T-helper 1 cell (primary cell): ENCODE data around the gene TTC9C.
A peak's percentile ranks its signal among the peaks of the same experiment; 100 is the strongest.
"Not testable (repeated sequence)": the region's sequence is repeated elsewhere in the genome, so short reads cannot be mapped to it uniquely, and the experiment has no call there.

Experiments used
- DNase-seq, 5 donors: peaks; one replicate each; pipeline ENCODE4 v3.0.0-alpha.2; 2012 to 2020

The TTC9C gene

GRCh38 chr11:62709247-62710000, 18.9 kb upstream of the TTC9C start:
- DNase-seq, result peak; percentile 93 to 98 (median 96)

GRCh38 chr11:62710001-62710345, 18.3 kb upstream of the TTC9C start:
- peak in 1 of 5 donors; percentile 20 for DNase-seq

- no peak for DNase-seq
Observed at GRCh38 chr11:62712276-62712812, 15.9 kb upstream of the TTC9C start.

GRCh38 chr11:62712861-62713260, 15.4 kb upstream of the TTC9C start:
- DNase-seq, result peak in 1 of 5 donors; percentile 64

- no peak for DNase-seq
Observed at GRCh38 chr11:62713343-62713742, 14.9 kb upstream of the TTC9C start.

- no peak for DNase-seq
Observed at GRCh38 chr11:62715150-62716130, 12.8 kb upstream of the TTC9C start.

- no peak for DNase-seq
Observed at GRCh38 chr11:62716206-62716605, 12.1 kb upstream of the TTC9C start.

- DNase-seq, result no peak
Observed at GRCh38 chr11:62716816-62717215, 11.5 kb upstream of the TTC9C start.

GRCh38 chr11:62719302-62719978, 8.8 kb upstream of the TTC9C start:
- DNase-seq, result no peak

- DNase-seq, result no peak
Observed at GRCh38 chr11:62721994-62722393, 6.3 kb upstream of the TTC9C start.

- DNase-seq, result no peak
Observed at GRCh38 chr11:62724171-62724570, 4.1 kb upstream of the TTC9C start.

GRCh38 chr11:62725646-62726045, 2.6 kb upstream of the TTC9C start:
- no peak for DNase-seq

GRCh38 chr11:62726156-62726914, 2.0 kb upstream of the TTC9C start:
- peak in 1 of 5 donors; percentile 23 for DNase-seq

- no peak for DNase-seq
Observed at GRCh38 chr11:62726915-62727164, 1.4 kb upstream of the TTC9C start.

- DNase-seq, result peak; percentile 98 to 99 (median 99)
Observed at GRCh38 chr11:62727165-62727871, 968 bp upstream of the TTC9C start, which contains the start of gene HNRNPUL2. Gene HNRNPUL2 (minus strand): TSS chr11:62727457. CDS start chr11:62727156, 301 bp downstream.

- DNase-seq, result peak; percentile 69 to 96 (median 81)
Observed at GRCh38 chr11:62727872-62728170, 465 bp upstream of the TTC9C start.

GRCh38 chr11:62730076-62730475, 1.8 kb downstream of the TTC9C start:
- DNase-seq, result not testable (repeated sequence)

GRCh38 chr11:62732830-62733229, 4.5 kb downstream of the TTC9C start:
- peak in 1 of 5 donors; percentile 42 for DNase-seq

GRCh38 chr11:62737196-62737595, 8.9 kb downstream of the TTC9C start:
- no peak for DNase-seq

GRCh38 chr11:62747475-62748160, 19.3 kb downstream of the TTC9C start:
- DNase-seq, result no peak

GRCh38 chr11:62749931-62750330, 21.6 kb downstream of the TTC9C start:
- not testable (repeated sequence) for DNase-seq
